GM21619 (cell line): ENCODE results near the gene MRPS35.
A peak's percentile ranks its signal among the peaks of the same experiment; 100 is the strongest.

ENCODE experiments used
- ATAC-seq: cut with Tn5 transposase; IDR thresholded peaks from one replicate; pipeline ENCODE4 v1.9.1; 2021; ENCODE audit not compliant: unreplicated experiment

MRPS35 gene

GRCh38 chr12:27710592-27711316 lies at the start of gene MRPS35:
TSS of gene MRPS35 (plus strand) at chr12:27710832. CDS start at chr12:27710844, 12 bp downstream.
- ATAC-seq, result peak; percentile 95

GRCh38 chr12:27665704-27666103 lies 44.9 kb upstream of the MRPS35 start:
- ATAC-seq, result no peak

- no peak for ATAC-seq
These were observed 44.1 kb upstream of the MRPS35 start for GRCh38 chr12:27666510-27666909.

- ATAC-seq, result no peak
These were observed 43.1 kb upstream of the MRPS35 start for GRCh38 chr12:27667540-27667939.

- ATAC-seq, result no peak
These were observed 38.6 kb upstream of the MRPS35 start for GRCh38 chr12:27672051-27672450.

GRCh38 chr12:27672643-27673042 lies 38.0 kb upstream of the MRPS35 start:
- ATAC-seq, result no peak

- no peak for ATAC-seq
These were observed 37.4 kb upstream of the MRPS35 start for GRCh38 chr12:27673101-27673718.

GRCh38 chr12:27674989-27675388 lies 35.6 kb upstream of the MRPS35 start:
- ATAC-seq, result no peak

GRCh38 chr12:27680619-27681018 lies 30.0 kb upstream of the MRPS35 start:
- ATAC-seq, result no peak

- no peak for ATAC-seq
These were observed 28.1 kb upstream of the MRPS35 start for GRCh38 chr12:27682534-27682933.

- no peak for ATAC-seq
These were observed 25.4 kb upstream of the MRPS35 start for GRCh38 chr12:27685274-27685673.

GRCh38 chr12:27686147-27686546 lies 24.5 kb upstream of the MRPS35 start:
- ATAC-seq, result no peak

- ATAC-seq, result no peak
These were observed 22.0 kb upstream of the MRPS35 start for GRCh38 chr12:27688671-27689070.

- no peak for ATAC-seq
These were observed 21.0 kb upstream of the MRPS35 start for GRCh38 chr12:27689558-27690180.

- no peak for ATAC-seq
These were observed 17.2 kb upstream of the MRPS35 start for GRCh38 chr12:27693403-27693802.

GRCh38 chr12:27695556-27696292 lies 14.9 kb upstream of the MRPS35 start:
- no peak for ATAC-seq

GRCh38 chr12:27696293-27696652 lies 14.4 kb upstream of the MRPS35 start, which contains the start of gene REP15:
TSS of gene REP15 (plus strand) at chr12:27696447. CDS start at chr12:27696563, 116 bp downstream.
- ATAC-seq, result no peak

- ATAC-seq, result no peak
These were observed 13.6 kb upstream of the MRPS35 start for GRCh38 chr12:27696864-27697564.

- peak; percentile 92 for ATAC-seq
These were observed 6.7 kb upstream of the MRPS35 start for GRCh38 chr12:27703720-27704452.

- ATAC-seq, result no peak
These were observed 5.4 kb upstream of the MRPS35 start for GRCh38 chr12:27705263-27705662.
